Transverse colon (tissue), 4 donors: ENCODE results near the gene TRPM2. TPM values are rescaled to one million over a fixed set of nuclear protein-coding genes. Genes with fewer than 3 reads are reported as not detected.
A peak's percentile ranks its signal among the peaks of the same experiment; 100 is the strongest.

Experiments used
- DNase-seq: peaks from one replicate; pipeline ENCODE4 v3.0.0-alpha.2; 2019
- H3K27ac ChIP-seq, 4 donors: fragments of 200-600 bp; sonication (generic); 2 replicates each; pipeline ENCODE4 v1.5.1; 2016 to 2018; ENCODE audit warnings: inconsistent platforms in 4 of 4
- H3K27me3 ChIP-seq: fragments of 200-600 bp; sonication (generic); 2 replicates; pipeline ENCODE4 v1.5.1; 2017; ENCODE audit warnings: inconsistent platforms
- H3K36me3 ChIP-seq, 4 donors: fragments of 200-600 bp; sonication (generic); 2 replicates each; pipeline ENCODE4 v1.5.1; 2017 to 2019; ENCODE audit warnings: inconsistent platforms in 4 of 4
- H3K4me1 ChIP-seq, 4 donors: fragments of 200-600 bp; sonication (generic); 2 replicates each; pipeline ENCODE4 v1.5.1; 2017 to 2020; ENCODE audit warnings: inconsistent platforms in 4 of 4
- H3K4me3 ChIP-seq, 4 donors: fragments of 200-600 bp; sonication (generic); 1 replicate in 1 of 4; 2 replicates in 3 of 4; pipeline versions ENCODE4 v1.5.1 to v1.6.1; 2017 to 2019; ENCODE audit warnings: inconsistent platforms in 4 of 4
- H3K9me3 ChIP-seq, 2 donors: fragments of 200-600 bp; sonication (generic); 2 replicates each; pipeline ENCODE4 v1.5.1; 2017 to 2019; ENCODE audit warnings: inconsistent platforms in 2 of 2
- CTCF ChIP-seq, 5 experiments: fragments of 200-600 bp in 3 of 5; fragments of 450-650 bp in 2 of 5; sonication (generic) in 3 of 5; IDR thresholded peaks; 1 replicate in 2 of 5; 2 replicates in 3 of 5; pipeline ENCODE4 v1.5.1; 2016 to 2017; ENCODE audit warnings: antibody characterized with exemption in 5 of 5, inconsistent platforms in 3 of 5, mild to moderate bottlenecking in 2 of 5, moderate library complexity in 1 of 5
- EP300 ChIP-seq: sonication (generic); formaldehyde crosslinking; IDR thresholded peaks from one replicate; pipeline ENCODE4 v1.6.1; 2017; ENCODE audit warnings: antibody characterized with exemption, low read depth
- POLR2A ChIP-seq: fragments of 450-650 bp; IDR thresholded peaks from one replicate; pipeline ENCODE4 v1.6.1; 2016; ENCODE audit warnings: antibody characterized with exemption, mild to moderate bottlenecking, moderate library complexity
- POLR2AphosphoS5 ChIP-seq, 3 donors: sonication (generic); formaldehyde crosslinking; IDR thresholded peaks; one replicate each; pipeline ENCODE4 v1.6.1; 2016; ENCODE audit warnings: antibody characterized with exemption in 3 of 3
- WGBS, 2 donors: methylation state at CpG; one replicate each; pipeline ENCODE4 v1.1.5; 2018; ENCODE audit warnings: low coverage in 1 of 2; 5-methylcytosine and 5-hydroxymethylcytosine counted together
- in situ Hi-C, 4 donors: fragments of 200-750 bp; cut with MboI; loops; one replicate each; pipeline versions ENCODE4 v1.15.0 to v1.15.1; 2017; ENCODE audit warnings: low sequenced_read_pairs in 3 of 4, low pct_ligation_motif_present in 1 of 4, low pct_unique_long_range_greater_than_20kb in 1 of 4
- intact Hi-C: fragments of 100-400 bp; cut with DNase I; formaldehyde crosslinking; loops from one replicate; pipeline ENCODE4 v1.15.1; 2023; ENCODE audit warnings: low total_unique reads
- total RNA-seq, 4 donors: library from RNA; depleted of rRNA; stranded (reverse); fragments of >200 nt; gene quantifications; one replicate each; pipeline ENCODE4 v1.1.0, GENCODE V29; 2016

The TRPM2 gene
- total RNA-seq, 4 donors from 2014 or later: 2.3 to 2.9 (median 2.6) TPM; not detected in 1

DNA sequence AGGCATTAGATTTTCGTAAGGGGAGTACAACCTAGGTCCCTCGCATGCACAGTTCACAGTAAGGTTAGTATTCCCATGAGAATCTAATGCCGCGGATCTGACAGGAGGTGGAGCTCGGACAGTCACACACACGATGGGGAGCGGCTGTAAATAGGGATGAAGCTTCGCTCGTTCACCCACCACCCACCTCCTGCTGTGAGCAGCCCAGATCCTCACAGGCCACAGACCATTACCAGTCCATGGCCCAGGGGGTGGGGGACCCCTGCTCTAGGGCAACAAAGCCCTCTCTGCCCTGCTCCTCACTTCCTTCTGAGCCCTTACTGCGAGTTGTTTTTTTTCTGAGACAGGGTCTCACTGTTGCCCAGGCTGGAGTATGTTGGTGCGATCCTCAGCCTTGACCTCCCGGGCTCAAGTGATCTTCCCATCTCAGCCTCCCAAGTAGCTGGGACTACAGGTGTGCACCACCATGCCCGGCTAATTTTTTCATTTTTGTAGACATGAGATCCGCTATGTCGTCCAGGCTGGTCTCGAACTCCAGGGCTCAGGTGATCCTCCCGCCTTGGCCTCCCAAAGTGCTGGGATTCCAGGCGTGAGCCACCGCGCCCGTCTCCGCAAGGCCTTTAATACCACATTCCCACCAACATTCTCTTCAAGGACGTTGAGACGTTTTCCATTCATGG, 21.3 kb downstream of the TRPM2 start:
- H3K4me3 ChIP-seq: no peak overlapping the region
- no peaks in the 10 kb centered on the region for H3K36me3 ChIP-seq
- peaks cover 3 to 6% (median 4%) of the 10 kb centered on the region in 4 donors for H3K4me1 ChIP-seq
- in situ Hi-C loops (loop anchor here in 1 of 4 donors (25.0 kb wide), 1 partner anchor 112 kb away; the partner anchor contains the start of gene DNMT3L), intact Hi-C loops (no loop called here)
- H3K27ac ChIP-seq: no peak overlapping the region
- H3K27me3 ChIP-seq: peaks cover 17% of the 10 kb centered on the region
- no peak for TF ChIP-seq POLR2A
- TF ChIP-seq CTCF (IDR thresholded peaks at IDR 0.05): no peak
- TF ChIP-seq EP300: no peak
- no peak for TF ChIP-seq POLR2AphosphoS5 (IDR thresholded peaks at IDR 0.05)
- DNase-seq: no peak
- no peaks in the 10 kb centered on the region for H3K9me3 ChIP-seq
- 87% methylated on average over 13 to 24 of the region's 24 CpGs for WGBS, 2 donors

- TF ChIP-seq POLR2AphosphoS5 (IDR thresholded peaks at IDR 0.05) (no peak), POLR2A (no peak), CTCF (IDR thresholded peaks at IDR 0.05) (no peak), EP300 (no peak)
- Histone ChIP-seq H3K36me3 (no peaks in the 10 kb centered on the region), H3K4me1 (peaks cover 0 to 2% (median 0%) of the 10 kb centered on the region in 4 donors), H3K27ac (no peak overlapping the region), H3K9me3 (no peaks in the 10 kb centered on the region), H3K4me3 (no peak overlapping the region), H3K27me3 (peaks cover 12% of the 10 kb centered on the region)
- intact Hi-C loops: no loop called here
- peak; percentile 55 for DNase-seq
- in situ Hi-C loops: no loop called here
- WGBS, 2 donors: 64 to 72% methylated on average over 5 to 10 of the region's 10 CpGs
Measured at GRCh38 chr21:44375281-44375651, 21.8 kb downstream of the TRPM2 start.

GRCh38 chr21:44375761-44376241, 22.4 kb downstream of the TRPM2 start:
- Histone ChIP-seq H3K4me3 (no peak overlapping the region), H3K27ac (no peak overlapping the region), H3K36me3 (no peaks in the 10 kb centered on the region), H3K27me3 (peaks cover 7% of the 10 kb centered on the region), H3K9me3 (no peaks in the 10 kb centered on the region), H3K4me1 (no peaks in the 10 kb centered on the region)
- intact Hi-C loops: no loop called here
- DNase-seq: no peak
- in situ Hi-C loops: no loop called here
- 90% methylated on average over 19 of the region's 19 CpGs; no CpG with 5 or more reads in 1 of the 2 donors for WGBS, 2 donors
- TF ChIP-seq EP300 (no peak), POLR2AphosphoS5 (IDR thresholded peaks at IDR 0.05) (no peak), POLR2A (no peak)

DNA sequence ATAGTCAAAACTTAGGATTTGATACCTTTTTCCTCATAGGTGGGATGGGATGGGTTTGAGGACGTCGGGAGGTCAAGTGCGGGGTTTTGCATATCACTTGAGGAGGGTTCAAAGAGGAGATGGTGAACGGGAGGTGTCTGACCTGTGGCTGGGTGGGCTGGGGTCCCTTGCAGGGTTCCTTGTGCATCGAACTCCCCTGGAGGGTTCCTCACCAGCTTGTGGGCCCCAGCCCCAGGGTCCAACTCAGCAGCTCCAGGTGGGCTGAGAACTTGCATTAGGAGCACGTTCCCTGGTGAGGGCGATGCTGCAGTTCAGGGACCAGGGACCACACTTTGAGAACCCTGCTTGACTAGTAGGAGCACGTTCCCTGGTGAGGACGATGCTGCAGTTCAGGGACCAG, 23.2 kb downstream of the TRPM2 start:
- Histone ChIP-seq H3K27me3 (peaks cover 2% of the 10 kb centered on the region), H3K36me3 (no peaks in the 10 kb centered on the region), H3K9me3 (no peaks in the 10 kb centered on the region), H3K4me3 (no peak overlapping the region), H3K4me1 (no peaks in the 10 kb centered on the region), H3K27ac (no peak overlapping the region)
- in situ Hi-C loops: no loop called here
- intact Hi-C loops: no loop called here
- TF ChIP-seq POLR2AphosphoS5 (IDR thresholded peaks at IDR 0.05) (no peak), CTCF (IDR thresholded peaks at IDR 0.05) (no peak), POLR2A (no peak), EP300 (no peak)
- 92 to 100% methylated on average over 2 to 9 of the region's 9 CpGs for WGBS, 2 donors
- DNase-seq: no peak
